ENCODE measurements around the gene SOX9. TPM values are rescaled to one million over a fixed set of nuclear protein-coding genes. Genes with fewer than 3 reads are reported as not detected.
A peak's percentile ranks its signal among the peaks of the same experiment; 100 is the strongest.

The SOX9 gene
- total RNA-seq, 1 experiment from 2014 or later: 31.1 TPM

- CTCF ChIA-PET: no interaction called here
- intact Hi-C loops (cut with micrococcal nuclease; ENCODE audit: unreplicated experiment): no loop called here
- POLR2A ChIA-PET (ENCODE audit: low non-redundant PET): no interaction called here
These were observed 44.2 kb upstream of the SOX9 start for GRCh38 chr17:72076678-72077030.

DNA sequence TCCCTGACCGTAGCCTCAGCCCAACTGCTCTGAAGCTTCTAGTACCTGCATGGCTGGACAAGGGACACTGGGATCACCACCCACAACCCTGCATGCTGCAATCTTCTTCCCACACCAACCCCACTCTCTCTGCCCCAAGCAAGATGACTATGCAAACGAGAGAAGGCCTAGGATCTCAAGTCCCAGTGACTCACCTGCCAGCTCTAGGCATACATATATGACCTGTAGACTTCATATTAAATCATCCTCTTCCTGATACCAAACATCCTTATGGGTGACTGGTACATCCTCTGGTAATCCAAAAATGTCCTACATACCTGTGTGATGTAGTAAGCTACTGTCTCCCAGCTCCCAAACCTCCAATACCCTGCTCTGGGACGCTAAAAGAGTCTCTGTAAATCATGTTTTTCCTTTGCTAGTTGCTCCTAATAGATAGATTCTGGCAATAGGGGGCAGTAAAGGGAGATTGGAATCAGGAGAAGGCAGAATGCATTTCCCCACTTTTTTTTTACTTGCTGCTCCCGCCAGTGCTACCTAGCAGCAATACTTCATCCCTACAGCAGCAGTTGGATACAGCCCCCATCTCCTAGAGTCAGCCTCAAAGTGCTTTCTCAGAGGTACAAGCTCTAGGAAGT is 43.4 kb upstream of the SOX9 start:
- TF ChIP-seq EZH2 (IDR thresholded peaks at IDR 0.05; ENCODE audit: borderline replicate concordance, low read depth, low read length, poor library complexity, severe bottlenecking) (no peak), CTCF (conservative IDR thresholded peaks at IDR 0.05; ENCODE audit: low read depth, low read length) (0 out of 2 replicates have a peak, but pooled peaks have one; percentile 24)
- CTCF ChIA-PET: no interaction called here
- peak; percentile 4 for DNase-seq (ENCODE audit: low spot score)

More at GRCh38 chr17:72076678-72077030, 44.2 kb upstream of the SOX9 start:
- Histone ChIP-seq H3K4me1 (ENCODE audit: insufficient read depth, low read length, poor library complexity, severe bottlenecking) (no peaks in the 10 kb centered on the region), H3K4me3 (ENCODE audit: low read depth, low read length, poor library complexity, severe bottlenecking) (no peak overlapping the region), H3K9me3 (ENCODE audit: low read depth, low read length, poor library complexity, severe bottlenecking) (no peaks in the 10 kb centered on the region), H3K27ac (ENCODE audit: low read depth, low read length, poor library complexity, severe bottlenecking) (no peak overlapping the region), H3K27me3 (replicated peaks; ENCODE audit: insufficient read depth, low read depth, low read length, poor library complexity) (no peaks in the 10 kb centered on the region), H3K36me3 (ENCODE audit: insufficient read depth, low read length, poor library complexity, severe bottlenecking) (no peaks in the 10 kb centered on the region)
- no TSS peak for BruUV-seq (replicated peaks)
- TF ChIP-seq CTCF (conservative IDR thresholded peaks at IDR 0.05; ENCODE audit: low read depth, low read length) (no peak), EZH2 (IDR thresholded peaks at IDR 0.05; ENCODE audit: borderline replicate concordance, low read depth, low read length, poor library complexity, severe bottlenecking) (no peak)
- no peak for DNase-seq (ENCODE audit: low spot score)

DNA sequence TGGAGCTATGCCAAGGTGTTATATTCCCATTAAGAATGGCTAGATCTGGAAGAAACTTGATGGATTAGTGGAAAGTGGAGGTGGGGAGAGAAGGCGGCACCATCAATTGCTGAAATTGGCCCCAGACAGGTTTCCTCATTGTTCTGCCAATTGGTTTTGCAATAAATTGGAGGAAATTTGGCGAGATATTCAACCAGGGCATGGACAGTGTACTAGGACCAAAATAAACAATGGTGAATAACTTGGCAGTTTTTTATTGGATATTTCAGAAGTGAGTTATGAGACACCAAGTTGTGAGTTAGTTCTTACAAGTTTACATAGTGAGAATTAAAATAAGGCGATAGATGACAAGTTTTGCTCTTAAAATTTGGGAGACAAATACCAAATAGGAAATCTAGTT is 41.1 kb upstream of the SOX9 start:
- POLR2A ChIA-PET (ENCODE audit: low non-redundant PET): no interaction called here
- Histone ChIP-seq H3K27me3 (replicated peaks; ENCODE audit: insufficient read depth, low read depth, low read length, poor library complexity) (no peaks in the 10 kb centered on the region), H3K4me1 (ENCODE audit: insufficient read depth, low read length, poor library complexity, severe bottlenecking) (no peaks in the 10 kb centered on the region), H3K27ac (ENCODE audit: low read depth, low read length, poor library complexity, severe bottlenecking) (no peak overlapping the region), H3K36me3 (ENCODE audit: insufficient read depth, low read length, poor library complexity, severe bottlenecking) (no peaks in the 10 kb centered on the region), H3K9me3 (ENCODE audit: low read depth, low read length, poor library complexity, severe bottlenecking) (no peaks in the 10 kb centered on the region), H3K4me3 (ENCODE audit: low read depth, low read length, poor library complexity, severe bottlenecking) (no peak overlapping the region)
- intact Hi-C loops (cut with micrococcal nuclease; ENCODE audit: unreplicated experiment): no loop called here
- BruUV-seq (replicated peaks): no TSS peak
- TF ChIP-seq EZH2 (IDR thresholded peaks at IDR 0.05; ENCODE audit: borderline replicate concordance, low read depth, low read length, poor library complexity, severe bottlenecking) (no peak), CTCF (conservative IDR thresholded peaks at IDR 0.05; ENCODE audit: low read depth, low read length) (no peak)
- no peak for DNase-seq (ENCODE audit: low spot score)
- CTCF ChIA-PET: interaction anchor here (0.6 kb wide), 1 partner anchor 77 kb away, joined by 6 read pairs; no protein-coding TSS in a partner anchor

More for the DNA sequence above, 43.4 kb upstream of the SOX9 start:
- Histone ChIP-seq H3K27ac (ENCODE audit: low read depth, low read length, poor library complexity, severe bottlenecking) (no peak overlapping the region), H3K4me1 (ENCODE audit: insufficient read depth, low read length, poor library complexity, severe bottlenecking) (no peaks in the 10 kb centered on the region), H3K4me3 (ENCODE audit: low read depth, low read length, poor library complexity, severe bottlenecking) (no peak overlapping the region), H3K27me3 (replicated peaks; ENCODE audit: insufficient read depth, low read depth, low read length, poor library complexity) (no peaks in the 10 kb centered on the region), H3K9me3 (ENCODE audit: low read depth, low read length, poor library complexity, severe bottlenecking) (no peaks in the 10 kb centered on the region), H3K36me3 (ENCODE audit: insufficient read depth, low read length, poor library complexity, severe bottlenecking) (no peaks in the 10 kb centered on the region)
- intact Hi-C loops (cut with micrococcal nuclease; ENCODE audit: unreplicated experiment): no loop called here
- POLR2A ChIA-PET (ENCODE audit: low non-redundant PET): no interaction called here
- no TSS peak for BruUV-seq (replicated peaks)

Measured in A673 (cell line).